Stimulated activated CD4-positive, alpha-beta T cell treated with anti-CD3 and anti-CD28 coated beads, Interleukin-2, amount 100 ng/mL, for 24 hours (primary cell): ENCODE measurements around the gene DHRS9.

Experiments
- DNase-seq, 2 donors: peaks; one replicate each; pipeline ENCODE4 v3.0.0-alpha.2; 2020

DHRS9 gene

DNA sequence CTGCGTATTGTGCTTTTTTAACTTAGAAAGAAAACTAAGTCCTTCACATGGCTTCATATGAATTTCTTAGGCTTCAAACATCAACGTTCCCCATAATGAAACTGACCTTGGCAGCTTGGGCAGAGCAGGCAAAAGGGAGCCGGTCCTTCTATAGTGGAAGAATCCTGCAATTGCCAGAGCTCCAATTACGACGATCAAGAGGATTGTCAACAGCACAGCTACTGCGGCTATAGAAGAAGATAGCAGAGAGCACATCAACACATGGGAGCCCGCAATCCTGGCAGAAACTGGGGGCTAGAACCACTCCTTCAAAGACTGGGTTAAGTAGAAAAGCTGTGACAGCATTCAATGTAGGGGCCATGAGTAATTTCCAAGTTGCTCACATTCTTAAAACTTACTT is 69.8 kb downstream of the DHRS9 start:
- DNase-seq, result no peak

DNA sequence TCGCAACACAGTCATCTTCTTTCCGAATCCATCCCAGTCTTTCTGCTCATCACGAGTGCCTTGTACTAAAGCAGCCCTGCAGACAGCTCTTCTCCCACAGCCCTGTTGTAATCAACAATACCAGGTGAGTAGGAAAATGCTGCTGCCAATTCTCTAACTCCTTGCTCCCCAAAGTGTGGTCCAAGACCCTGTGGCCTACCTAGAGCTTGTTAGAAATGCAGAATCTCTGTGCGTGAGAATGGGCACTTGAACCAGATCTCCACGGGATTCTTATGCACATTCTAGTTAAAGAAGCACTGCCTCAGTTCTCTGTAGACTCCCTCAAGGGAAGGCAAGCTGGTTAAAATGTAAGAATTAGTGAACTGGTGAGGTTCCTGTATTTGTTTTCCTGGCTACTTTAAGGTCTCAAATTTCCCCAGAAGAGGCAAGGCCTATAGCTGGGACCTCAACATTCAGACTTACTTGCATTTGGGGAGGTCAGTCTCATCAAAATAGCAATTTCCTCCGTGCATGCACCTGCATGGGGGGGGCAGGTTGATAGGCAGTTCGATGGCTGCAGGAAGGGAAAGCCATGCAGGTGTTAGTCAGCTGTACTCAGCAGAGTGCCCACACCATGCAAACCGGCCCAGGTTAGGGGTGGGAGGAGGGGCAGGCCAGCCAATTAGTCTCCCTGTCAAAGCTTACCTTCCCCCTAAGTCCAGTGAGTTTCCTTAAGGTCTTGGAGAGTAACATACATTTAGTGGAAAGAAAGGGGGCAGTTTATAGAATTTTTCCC is 70.8 kb downstream of the DHRS9 start:
- no peak for DNase-seq

DNA sequence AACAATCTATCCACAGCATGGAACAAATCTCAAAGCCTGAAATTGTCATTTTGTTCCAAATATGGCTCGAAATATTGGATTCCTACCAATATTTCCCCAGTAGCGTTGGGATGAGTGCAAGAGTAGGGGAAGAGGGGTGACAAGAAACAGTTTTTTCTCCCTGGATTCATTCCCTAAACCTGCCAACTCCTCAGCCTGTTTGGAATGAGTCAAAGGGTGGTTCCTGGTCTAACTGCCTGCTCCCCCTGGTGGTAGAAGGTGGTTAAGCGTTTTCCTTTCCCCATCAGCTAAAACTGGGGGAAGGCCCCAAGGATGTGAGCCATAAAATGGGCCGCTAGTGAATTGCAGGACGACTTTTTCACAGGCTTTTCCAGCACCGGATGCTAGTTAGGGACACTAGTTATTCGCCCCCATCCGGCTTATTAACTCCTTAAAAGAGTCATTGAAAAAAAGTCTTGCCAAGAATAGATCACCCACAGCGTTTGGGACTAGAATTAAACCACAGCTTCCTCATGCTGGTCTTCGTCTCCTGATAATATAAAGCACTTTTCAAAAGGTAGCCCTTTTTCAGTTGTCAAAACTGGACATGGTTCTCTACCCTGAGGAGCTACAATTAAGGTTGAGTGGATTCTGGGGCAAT is 72.5 kb downstream of the DHRS9 start:
- peak; percentile 61 to 77 for DNase-seq

DNA sequence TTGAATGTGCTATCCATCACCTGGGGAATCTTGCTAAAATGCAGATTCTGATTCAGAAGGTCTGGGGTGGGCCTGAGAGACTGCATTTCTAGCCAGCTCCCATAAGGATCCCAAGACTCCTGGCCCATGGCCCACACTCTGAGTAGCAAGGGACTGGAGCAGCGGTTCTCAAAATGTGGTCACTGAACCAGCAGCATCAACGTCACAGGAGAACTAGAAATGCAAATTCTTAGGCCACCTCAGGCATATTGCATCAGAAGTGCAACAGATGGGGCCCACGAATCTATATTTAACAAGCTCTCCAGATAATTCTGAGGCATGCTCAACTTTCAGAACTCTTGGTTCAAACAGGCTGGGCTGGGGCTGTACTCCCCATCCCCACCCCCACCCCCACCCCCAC is 74.6 kb downstream of the DHRS9 start:
- no peak for DNase-seq
